Cardiac fibroblast (primary cell): Measurements from ENCODE around the gene NCEH1.

ENCODE experiments used
- DNase-seq, 2 donors: peaks; one replicate each; pipeline versions ENCODE4 v3.0.0 to v3.0.0-alpha.2; 2010; ENCODE audit warnings: low read depth in 2 of 2
- H3K4me3 ChIP-seq, 2 donors: replicated peaks in 1 of 2; 1 replicate in 1 of 2; 2 replicates in 1 of 2; pipeline ENCODE4 v1.5.1; 2011; ENCODE audit warnings: low read depth in 2 of 2, low read length in 2 of 2, mild to moderate bottlenecking in 2 of 2, moderate library complexity in 1 of 2
- TF ChIP-seq, protein P1 (sequence below): IDR thresholded peaks from one replicate; pipeline ENCODE4 v1.5.1; 2011; ENCODE audit warnings: low read depth, mild to moderate bottlenecking, low read length, inconsistent platforms

NCEH1 gene

DNA sequence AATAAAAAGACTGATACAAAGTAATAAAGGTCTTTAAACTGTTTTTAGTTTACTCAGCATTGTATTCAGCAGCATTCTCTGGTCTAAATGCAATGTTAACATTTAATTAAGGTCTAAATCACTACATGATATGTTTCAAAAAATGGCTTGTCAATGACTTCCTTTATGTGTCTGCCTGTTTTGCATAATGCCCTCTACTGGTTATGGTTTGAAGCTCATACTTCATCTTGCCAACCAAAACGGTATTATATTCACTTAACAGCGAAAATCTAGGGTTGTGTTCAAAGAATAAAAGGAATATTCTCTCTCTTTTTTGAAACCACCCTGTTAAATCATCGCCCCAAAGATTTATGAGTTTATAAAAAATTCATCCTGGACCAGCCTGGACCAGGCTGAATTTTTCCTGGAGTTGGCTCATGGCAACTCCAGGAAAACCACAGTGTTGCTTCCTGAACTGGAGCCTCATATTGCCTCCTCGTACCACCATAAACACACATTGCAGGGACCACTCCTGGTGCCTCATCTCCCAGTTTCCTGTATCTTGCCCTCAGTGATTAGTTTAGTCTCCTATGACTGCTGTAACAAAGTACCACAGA lies 6.7 kb upstream of the NCEH1 start:
- peak; percentile 14 to 38 for DNase-seq
- H3K4me3 ChIP-seq, result no peak overlapping the region
- TF ChIP-seq, protein P1, sequence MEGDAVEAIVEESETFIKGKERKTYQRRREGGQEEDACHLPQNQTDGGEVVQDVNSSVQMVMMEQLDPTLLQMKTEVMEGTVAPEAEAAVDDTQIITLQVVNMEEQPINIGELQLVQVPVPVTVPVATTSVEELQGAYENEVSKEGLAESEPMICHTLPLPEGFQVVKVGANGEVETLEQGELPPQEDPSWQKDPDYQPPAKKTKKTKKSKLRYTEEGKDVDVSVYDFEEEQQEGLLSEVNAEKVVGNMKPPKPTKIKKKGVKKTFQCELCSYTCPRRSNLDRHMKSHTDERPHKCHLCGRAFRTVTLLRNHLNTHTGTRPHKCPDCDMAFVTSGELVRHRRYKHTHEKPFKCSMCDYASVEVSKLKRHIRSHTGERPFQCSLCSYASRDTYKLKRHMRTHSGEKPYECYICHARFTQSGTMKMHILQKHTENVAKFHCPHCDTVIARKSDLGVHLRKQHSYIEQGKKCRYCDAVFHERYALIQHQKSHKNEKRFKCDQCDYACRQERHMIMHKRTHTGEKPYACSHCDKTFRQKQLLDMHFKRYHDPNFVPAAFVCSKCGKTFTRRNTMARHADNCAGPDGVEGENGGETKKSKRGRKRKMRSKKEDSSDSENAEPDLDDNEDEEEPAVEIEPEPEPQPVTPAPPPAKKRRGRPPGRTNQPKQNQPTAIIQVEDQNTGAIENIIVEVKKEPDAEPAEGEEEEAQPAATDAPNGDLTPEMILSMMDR, result peak; percentile 49

DNA sequence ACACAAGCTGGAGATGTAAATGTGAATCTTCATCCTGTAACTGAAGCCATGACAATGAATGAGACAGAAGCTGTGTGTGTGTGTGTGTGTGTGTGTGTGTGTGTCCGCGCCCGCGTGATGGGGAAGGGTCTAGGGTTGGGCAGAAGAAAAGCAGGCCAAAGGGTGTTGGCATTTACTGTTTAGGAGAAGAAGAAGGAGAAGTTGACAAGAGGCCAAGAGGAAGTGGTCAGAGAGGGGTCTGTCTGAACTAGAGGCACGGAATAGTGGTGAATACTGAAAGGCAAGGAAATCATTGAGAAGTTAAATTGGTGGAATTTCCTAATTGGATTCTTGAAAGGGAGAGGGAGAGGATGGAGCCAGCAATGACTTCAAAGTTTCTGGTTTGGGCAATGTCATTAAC lies 5.6 kb upstream of the NCEH1 start:
- TF ChIP-seq, protein P1, result no peak
- no peak overlapping the region for H3K4me3 ChIP-seq
- no peak for DNase-seq

DNA sequence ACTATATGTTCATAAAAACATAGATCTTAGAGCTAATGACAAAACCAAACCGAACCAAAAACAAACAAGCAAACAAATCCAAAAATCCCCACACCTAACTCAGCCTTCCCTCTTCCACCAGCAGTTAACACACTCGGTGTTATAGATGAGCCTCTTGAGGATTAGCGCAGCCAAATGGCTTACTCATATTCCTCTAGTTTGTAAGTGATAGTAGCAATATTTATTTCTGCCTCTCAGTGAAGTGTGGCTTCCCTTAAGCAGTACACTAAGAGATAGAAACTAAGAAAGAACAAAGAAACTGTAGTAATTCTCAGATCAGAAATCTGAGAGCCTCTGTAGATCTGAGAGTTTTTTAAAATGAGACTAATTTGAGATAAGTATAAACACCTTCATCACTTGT lies 2.4 kb upstream of the NCEH1 start:
- peak; percentile 11 to 37 for DNase-seq
- TF ChIP-seq, protein P1, result no peak
- H3K4me3 ChIP-seq, result no peak overlapping the region

DNA sequence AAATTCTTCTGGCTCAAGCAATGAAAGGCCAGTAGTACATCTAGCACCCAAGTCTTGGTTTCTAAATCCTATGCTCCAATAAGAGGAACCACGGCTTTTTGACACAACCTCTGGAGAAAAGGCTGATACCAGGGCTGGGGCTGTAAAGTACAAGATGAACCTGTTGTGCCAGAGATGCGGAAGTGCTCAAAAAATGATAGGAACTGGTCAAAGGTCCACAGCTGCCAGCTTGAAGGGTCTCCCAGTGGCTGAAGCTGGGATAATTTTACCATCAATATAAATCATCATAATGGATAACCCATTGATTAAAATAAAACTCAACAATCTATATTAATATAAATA lies 558 bp upstream of the NCEH1 start:
- no peak for DNase-seq
- H3K4me3 ChIP-seq, result peak overlapping the region; percentile 75 to 85
- TF ChIP-seq, protein P1, result no peak

DNA sequence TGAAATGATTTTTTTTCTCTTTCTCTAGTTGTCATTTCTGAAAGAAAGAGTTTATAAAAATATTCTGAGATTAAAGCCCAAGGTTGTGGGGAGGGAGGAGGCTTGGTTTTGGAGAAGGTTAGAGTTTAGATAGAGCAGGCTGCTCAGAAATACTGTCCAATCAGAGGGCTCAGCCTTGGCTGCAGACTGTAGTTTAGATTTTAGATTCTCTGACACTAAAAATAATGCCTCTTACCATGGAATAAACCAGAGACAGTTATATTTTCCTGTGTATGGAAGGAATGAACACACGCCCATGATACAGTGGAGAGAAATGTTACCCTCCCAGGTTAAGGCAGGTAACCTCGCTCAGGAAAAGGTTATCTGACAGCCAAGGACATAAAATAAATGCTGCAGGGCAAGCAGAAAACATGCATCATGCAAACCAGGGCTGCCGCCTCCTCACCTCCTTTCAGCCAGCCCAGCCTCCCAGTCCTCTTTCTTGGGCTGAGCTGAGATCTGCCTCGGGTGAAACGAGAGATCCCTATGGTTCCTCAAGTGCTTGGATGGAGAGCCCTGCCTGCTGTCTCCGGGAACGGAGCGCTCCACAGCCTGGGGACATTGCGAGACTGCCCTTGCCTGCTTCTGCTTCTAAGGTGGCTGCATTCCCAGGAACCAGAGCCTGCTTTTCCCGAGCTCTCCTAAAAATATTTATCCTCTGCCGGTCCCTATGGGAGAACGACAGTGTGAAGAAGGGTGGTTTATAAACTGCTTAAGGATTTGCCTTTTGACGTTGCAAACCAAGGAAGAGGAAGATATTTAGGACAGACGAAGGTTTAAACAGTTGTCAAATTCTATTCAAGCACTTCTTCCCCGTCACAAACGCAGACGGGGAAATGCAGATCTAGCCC lies 848 bp downstream of the NCEH1 start:
- peak; percentile 46 to 47 for DNase-seq
- peak overlapping the region; percentile 75 to 85 for H3K4me3 ChIP-seq
- TF ChIP-seq, protein P1, result no peak

DNA sequence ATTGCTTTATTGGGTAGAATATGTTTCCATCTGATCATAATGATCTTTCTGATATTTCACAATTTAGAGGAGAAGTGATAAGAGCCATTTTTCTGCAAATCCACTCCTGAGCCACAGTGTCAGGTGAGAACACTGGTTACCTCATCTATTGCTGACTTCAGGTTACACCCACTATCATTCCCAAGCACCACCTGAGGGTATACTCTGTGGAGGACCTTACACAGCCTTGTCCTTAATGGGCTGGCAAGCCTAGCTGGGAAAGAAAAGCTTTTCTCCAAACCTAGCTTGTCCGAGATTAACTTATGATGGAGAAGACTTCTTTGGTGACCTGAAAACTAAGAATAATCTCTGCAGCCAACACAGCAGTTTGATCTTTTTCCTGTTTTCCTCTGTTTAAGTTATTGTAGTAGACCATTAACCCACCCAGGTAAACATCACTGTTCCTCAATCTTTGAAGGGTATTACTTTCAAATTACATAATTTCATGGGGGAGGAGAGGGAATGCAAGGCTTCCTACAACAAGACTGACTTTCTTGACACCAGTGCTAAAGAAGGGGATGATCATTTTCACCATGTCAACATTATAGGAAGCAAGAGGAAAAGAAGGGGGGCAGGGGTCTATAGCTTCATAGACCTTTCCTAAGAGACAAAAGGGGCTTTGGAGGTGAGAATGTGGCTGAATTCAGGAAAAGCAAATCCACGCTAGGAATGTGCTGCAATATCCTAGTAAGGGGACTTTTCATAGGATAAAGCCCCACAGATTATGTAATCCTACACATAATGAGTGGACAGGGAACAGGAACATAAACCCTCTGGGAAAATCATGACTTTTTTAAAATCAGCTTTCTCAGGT lies 1.7 kb downstream of the NCEH1 start:
- TF ChIP-seq, protein P1, result no peak
- H3K4me3 ChIP-seq, result no peak overlapping the region
- DNase-seq, result peak in 1 of 2 donors; percentile 32
